HG03103 (cell line): ENCODE results near the gene CAPN8.

Experiments
- ATAC-seq: cut with Tn5 transposase; IDR thresholded peaks from one replicate; pipeline ENCODE4 v1.9.1; 2021; ENCODE audit warnings: low read depth; ENCODE audit not compliant: unreplicated experiment

Gene CAPN8

GRCh38 chr1:223657978-223658377 is 7.5 kb downstream of the CAPN8 start:
- ATAC-seq = no peak

DNA sequence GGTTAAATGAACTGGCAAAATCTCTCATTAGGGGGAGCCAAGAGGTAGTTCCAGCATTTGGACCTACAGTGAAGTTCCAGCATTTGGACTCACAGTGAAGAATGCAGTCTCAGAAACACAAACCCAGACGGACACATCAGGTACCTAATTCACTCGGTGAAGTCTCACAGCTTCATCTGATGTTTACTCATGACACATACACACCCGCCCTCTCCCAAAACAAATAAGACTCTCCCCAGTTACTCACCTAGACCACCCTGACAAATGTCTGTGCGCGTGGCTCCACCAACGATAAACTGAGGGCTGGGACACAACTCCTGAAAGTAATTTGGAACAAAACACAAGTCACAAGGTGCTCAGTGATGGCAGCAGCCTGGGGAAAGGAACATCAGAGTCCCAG is 11.4 kb downstream of the CAPN8 start:
- no peak for ATAC-seq

GRCh38 chr1:223653431-223653830 is 12.1 kb downstream of the CAPN8 start:
- no peak for ATAC-seq

GRCh38 chr1:223653015-223653414 is 12.5 kb downstream of the CAPN8 start:
- ATAC-seq = no peak

GRCh38 chr1:223652436-223652941 is 13.0 kb downstream of the CAPN8 start:
- no peak for ATAC-seq

DNA sequence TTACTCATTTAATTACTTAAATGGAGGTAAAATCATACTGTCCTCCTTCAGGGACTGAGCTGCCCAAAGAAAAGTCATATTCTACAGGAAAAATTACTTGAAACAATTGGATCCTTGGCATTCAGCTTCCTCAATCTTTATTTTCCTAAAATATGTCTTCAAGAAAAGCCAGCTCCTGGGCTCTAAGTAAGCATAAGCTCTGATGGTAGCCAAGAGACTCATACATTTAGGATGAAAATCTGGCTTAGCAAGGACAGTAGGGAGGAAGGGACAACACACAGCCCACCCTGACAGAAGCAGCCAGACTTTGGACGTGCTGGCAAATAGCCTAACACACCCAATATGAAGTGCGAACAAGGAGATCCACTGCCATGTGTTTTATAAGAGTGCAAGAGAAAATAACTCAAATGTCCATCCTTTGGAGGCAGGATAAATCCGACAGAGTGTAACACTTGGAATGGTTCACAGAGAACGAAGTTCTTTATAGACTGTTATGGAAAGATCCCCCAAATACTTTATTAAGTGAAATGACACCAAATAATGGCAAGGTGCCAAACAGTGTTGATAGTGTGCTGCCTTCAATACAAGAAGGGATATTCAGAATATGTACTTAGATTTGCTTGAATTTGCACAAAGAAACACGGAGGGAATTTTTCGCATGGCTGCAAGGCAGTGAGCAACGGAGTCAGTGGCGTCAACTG is 14.1 kb downstream of the CAPN8 start:
- ATAC-seq = no peak

GRCh38 chr1:223650465-223650864 is 15.0 kb downstream of the CAPN8 start:
- ATAC-seq = no peak

GRCh38 chr1:223649222-223649621 is 16.3 kb downstream of the CAPN8 start:
- ATAC-seq = no peak

GRCh38 chr1:223647249-223647648 is 18.3 kb downstream of the CAPN8 start:
- no peak for ATAC-seq

- no peak for ATAC-seq
Observed at GRCh38 chr1:223645903-223646302, 19.6 kb downstream of the CAPN8 start.

DNA sequence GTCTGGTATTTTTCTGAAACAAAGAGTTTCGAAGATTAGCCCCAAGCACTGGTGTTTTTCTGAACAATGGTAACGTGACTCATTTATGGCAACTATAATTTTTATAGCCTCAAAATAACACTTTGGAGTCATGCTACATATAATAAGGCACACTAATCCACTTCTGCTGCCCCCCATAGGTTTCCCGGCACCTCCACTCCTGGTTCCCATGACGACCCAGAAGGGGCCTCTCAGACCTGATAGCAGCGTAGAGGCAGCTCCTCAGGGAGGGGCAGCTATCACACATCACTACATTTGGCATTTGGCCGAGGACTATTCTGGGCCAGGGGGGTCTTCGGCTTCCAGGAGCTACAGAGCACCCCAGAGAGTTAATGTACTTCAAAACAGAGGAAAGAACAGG is 23.3 kb downstream of the CAPN8 start:
- no peak for ATAC-seq

- no peak for ATAC-seq
Observed at GRCh38 chr1:223641523-223642039, 23.9 kb downstream of the CAPN8 start.

DNA sequence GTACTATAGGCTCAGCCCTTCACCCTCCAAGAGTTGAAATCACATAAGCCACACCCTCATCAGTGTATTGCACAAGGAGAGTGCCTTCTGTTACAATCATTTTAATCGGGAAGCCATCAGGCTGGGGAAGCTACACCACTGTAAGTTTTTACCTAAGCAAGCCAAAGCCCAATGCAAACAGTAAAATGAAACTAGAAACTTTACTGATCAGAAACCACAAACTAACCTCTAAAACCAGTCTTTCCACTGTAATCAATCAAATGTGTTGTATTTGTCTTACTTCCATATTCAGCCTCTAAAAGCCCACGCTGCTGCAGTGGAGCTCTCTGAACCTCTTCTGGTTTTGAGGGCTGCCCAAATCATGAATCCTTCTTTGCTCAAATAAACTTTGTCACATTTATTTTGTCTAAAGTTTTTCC is 26.2 kb downstream of the CAPN8 start:
- no peak for ATAC-seq

DNA sequence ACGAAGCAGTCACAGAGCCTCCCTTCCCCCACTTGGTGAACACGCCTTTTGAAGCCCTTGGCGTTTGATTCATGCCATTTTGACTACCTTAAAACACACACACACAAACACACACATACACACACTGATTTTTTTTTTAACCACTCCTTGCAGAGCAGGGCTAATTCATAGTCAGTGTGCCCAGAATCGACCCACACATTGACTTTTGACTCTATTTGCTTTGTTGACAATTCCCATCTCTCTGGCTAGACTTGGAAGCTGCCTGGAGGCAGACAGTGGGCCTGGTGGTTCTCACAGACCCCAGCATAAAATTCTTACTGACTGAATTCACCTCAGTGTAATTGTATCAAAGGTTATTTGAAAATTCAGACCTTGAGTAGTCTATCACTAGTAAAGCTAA is 30.3 kb downstream of the CAPN8 start:
- no peak for ATAC-seq

- ATAC-seq = no peak
Observed at GRCh38 chr1:223634423-223634822, 31.1 kb downstream of the CAPN8 start.

GRCh38 chr1:223631956-223632355 is 33.5 kb downstream of the CAPN8 start:
- no peak for ATAC-seq

DNA sequence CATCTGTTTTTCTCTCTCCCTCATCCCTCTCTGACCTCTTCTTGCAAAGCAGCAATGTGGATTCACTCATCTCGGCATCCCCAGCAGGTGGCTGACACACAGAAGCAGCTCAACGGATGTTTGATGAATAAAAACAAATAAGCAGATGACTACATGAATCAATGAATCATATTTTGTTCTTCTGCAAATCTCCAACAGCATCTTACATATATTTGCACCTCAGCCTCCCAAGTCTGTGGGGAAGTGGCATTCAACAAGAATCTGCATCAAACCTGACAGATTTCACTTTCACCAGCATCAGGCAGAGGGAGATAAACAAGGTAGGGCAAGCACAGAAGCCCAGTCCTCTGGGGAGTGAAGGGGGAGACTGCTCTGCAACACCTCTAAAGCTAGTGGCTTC is 34.0 kb downstream of the CAPN8 start:
- ATAC-seq = no peak

GRCh38 chr1:223629126-223629457 is 36.4 kb downstream of the CAPN8 start:
- no peak for ATAC-seq

DNA sequence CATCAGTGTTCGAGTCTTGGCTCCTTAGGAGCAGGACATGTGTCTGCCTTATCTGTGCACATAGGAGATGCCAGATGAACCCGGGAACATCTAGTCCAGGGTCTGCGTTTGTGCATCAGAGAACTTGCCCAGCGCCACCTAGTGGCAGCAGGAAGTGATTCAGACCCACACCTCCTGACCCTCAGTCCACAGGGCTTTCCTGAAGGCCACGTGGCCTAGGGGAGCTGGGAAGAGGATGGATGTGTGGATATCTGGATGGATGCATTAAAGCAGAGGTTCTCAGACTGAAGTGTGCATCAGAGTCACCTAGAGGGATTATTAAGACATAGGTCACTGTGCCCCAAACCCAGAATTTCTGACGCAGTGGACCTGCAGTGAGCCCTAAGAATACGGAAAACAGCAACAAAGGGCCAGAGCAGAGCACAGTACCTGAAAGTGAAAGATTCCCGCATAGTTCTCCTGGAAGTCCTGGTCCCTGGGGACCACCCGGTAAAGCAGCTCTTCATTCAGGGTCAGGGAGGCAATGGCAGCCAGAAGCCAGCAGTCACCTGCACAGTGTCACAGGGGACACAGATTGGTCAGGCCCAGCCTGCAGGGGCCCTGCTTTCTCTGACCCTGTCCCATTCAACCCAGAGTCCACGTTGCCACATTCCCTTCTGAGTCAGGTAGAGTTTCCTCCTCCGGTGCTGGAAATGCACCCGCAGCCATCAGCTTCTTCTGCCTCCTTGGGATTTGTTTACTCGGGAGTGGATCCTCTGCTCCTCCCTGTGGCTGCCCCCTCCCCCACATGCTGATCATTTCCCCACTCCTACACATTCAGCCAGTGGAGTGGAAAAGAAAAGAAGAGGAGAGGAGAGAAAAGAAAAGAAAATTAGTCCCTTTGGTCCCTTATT is 37.0 kb downstream of the CAPN8 start:
- no peak for ATAC-seq

- no peak for ATAC-seq
Observed at GRCh38 chr1:223622132-223622842, 43.2 kb downstream of the CAPN8 start.

GRCh38 chr1:223621312-223621734 is 44.2 kb downstream of the CAPN8 start:
- peak; percentile 91 for ATAC-seq
